ENCODE data around the gene MOSPD3.

MOSPD3 gene

GRCh38 chr7:100620804-100621203 is 8.5 kb downstream of the MOSPD3 start:
- no peak for ATAC-seq
- no peak for TF ChIP-seq POU6F1 (CRISPR knock-in tag; IDR thresholded peaks at IDR 0.05; ENCODE audit: borderline replicate concordance, low read depth)
- TF ChIP-seq ZNF8 (CRISPR knock-in tag; IDR thresholded peaks at IDR 0.05), result no peak
- TF ChIP-seq ARNTL (CRISPR knock-in tag; IDR thresholded peaks at IDR 0.05; ENCODE audit: borderline replicate concordance, low read depth), result no peak
- TF ChIP-seq SNAI2 (CRISPR knock-in tag; IDR thresholded peaks at IDR 0.05), result no peak
- TF ChIP-seq ZFP3 (CRISPR knock-in tag; IDR thresholded peaks at IDR 0.05), result no peak
- TF ChIP-seq TCF4 (CRISPR knock-in tag; IDR thresholded peaks at IDR 0.05; ENCODE audit: borderline replicate concordance), result no peak
- TF ChIP-seq, protein P1, sequence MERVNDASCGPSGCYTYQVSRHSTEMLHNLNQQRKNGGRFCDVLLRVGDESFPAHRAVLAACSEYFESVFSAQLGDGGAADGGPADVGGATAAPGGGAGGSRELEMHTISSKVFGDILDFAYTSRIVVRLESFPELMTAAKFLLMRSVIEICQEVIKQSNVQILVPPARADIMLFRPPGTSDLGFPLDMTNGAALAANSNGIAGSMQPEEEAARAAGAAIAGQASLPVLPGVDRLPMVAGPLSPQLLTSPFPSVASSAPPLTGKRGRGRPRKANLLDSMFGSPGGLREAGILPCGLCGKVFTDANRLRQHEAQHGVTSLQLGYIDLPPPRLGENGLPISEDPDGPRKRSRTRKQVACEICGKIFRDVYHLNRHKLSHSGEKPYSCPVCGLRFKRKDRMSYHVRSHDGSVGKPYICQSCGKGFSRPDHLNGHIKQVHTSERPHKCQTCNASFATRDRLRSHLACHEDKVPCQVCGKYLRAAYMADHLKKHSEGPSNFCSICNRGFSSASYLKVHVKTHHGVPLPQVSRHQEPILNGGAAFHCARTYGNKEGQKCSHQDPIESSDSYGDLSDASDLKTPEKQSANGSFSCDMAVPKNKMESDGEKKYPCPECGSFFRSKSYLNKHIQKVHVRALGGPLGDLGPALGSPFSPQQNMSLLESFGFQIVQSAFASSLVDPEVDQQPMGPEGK (CRISPR knock-in tag; IDR thresholded peaks at IDR 0.05; ENCODE audit: borderline replicate concordance), result no peak
- TF ChIP-seq TOX (CRISPR knock-in tag; IDR thresholded peaks at IDR 0.05; ENCODE audit: borderline replicate concordance), result no peak
- TF ChIP-seq TSHZ2 (CRISPR knock-in tag; IDR thresholded peaks at IDR 0.05), result no peak
- no peak for TF ChIP-seq BACH2 (CRISPR knock-in tag; IDR thresholded peaks at IDR 0.05; ENCODE audit: borderline replicate concordance)
- no peak for TF ChIP-seq ZNF565 (CRISPR knock-in tag; conservative IDR thresholded peaks at IDR 0.05; ENCODE audit: low read depth)
- TF ChIP-seq ZFP30 (CRISPR knock-in tag; IDR thresholded peaks at IDR 0.05), result no peak

DNA sequence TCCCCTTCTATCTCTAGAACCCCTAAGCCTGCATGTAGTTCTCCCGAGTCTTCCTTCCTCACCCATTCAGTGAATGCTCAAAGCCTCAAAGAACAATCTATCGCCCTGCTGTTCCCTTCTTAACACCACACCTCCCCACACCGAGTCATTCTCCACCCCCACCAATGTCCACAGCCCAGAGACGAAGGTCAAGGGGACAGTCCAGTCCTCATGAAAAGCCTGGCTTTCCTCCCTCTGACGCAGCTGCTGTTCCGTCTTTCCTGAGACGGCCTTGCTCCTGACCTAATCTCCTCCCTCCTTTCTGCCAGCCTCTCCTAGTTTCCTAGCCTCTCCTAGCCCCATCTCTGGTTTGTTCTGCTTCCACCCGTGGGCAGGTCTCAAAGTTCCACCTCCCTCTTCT is 9.2 kb downstream of the MOSPD3 start:
- TF ChIP-seq ZNF70 (CRISPR knock-in tag; IDR thresholded peaks at IDR 0.05) (no peak), TOX (CRISPR knock-in tag; IDR thresholded peaks at IDR 0.05; ENCODE audit: borderline replicate concordance) (no peak), BACH2 (CRISPR knock-in tag; IDR thresholded peaks at IDR 0.05; ENCODE audit: borderline replicate concordance) (no peak), ARNTL (CRISPR knock-in tag; IDR thresholded peaks at IDR 0.05; ENCODE audit: borderline replicate concordance, low read depth) (no peak), RARB (CRISPR knock-in tag; IDR thresholded peaks at IDR 0.05) (no peak), TCF4 (CRISPR knock-in tag; IDR thresholded peaks at IDR 0.05; ENCODE audit: borderline replicate concordance) (no peak), ZFP3 (CRISPR knock-in tag; IDR thresholded peaks at IDR 0.05) (no peak)
- TF ChIP-seq, protein P1 (CRISPR knock-in tag; IDR thresholded peaks at IDR 0.05; ENCODE audit: borderline replicate concordance), result no peak
- ATAC-seq, result no peak

DNA sequence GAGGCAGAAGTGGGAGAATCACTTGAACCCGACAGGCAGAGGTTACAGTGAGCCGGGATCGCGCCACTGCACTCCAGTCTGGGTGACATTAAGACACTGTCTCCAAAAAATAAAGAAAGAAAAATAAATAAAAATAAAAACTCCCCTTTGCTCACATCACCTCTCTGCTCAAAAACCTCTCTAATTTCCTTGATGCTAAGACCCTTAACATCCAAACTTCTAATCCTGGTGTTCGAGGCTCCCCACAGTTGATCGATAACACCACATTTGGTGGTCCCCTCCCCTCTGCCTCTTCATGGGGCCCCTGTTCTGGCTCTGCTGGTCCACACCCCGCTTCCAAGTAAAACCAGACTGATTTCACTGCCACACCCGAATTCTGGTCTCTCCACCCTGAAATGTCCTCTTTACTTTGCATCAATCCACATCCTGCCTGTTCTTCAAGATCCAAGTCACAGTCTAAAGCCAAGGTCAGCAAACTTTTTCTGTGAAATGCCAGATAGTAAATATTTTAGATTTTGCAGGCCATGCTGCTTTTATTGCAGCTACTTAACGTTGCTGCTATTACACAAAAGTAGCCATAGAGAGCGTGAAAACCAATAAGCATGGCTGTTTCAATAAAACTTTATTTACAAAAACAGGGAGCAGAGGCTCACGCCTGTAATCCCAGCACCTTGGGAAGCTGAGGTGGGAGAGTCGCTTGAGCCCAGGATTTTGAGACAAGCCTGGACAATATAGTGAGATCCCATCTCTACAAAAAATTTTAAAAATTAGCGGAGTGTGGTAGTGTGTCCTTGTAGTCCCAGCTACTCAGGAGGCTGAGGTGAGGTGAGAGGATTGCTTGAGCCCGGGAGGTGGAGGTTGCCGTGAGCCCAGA is 11.8 kb downstream of the MOSPD3 start:
- ATAC-seq, result no peak
- no peak for TF ChIP-seq TSHZ2 (CRISPR knock-in tag; IDR thresholded peaks at IDR 0.05)
- TF ChIP-seq ZNF8 (CRISPR knock-in tag; IDR thresholded peaks at IDR 0.05), result no peak
- TF ChIP-seq BACH2 (CRISPR knock-in tag; IDR thresholded peaks at IDR 0.05; ENCODE audit: borderline replicate concordance), result no peak
- no peak for TF ChIP-seq ARNTL (CRISPR knock-in tag; IDR thresholded peaks at IDR 0.05; ENCODE audit: borderline replicate concordance, low read depth)
- no peak for TF ChIP-seq PPARA (CRISPR knock-in tag; IDR thresholded peaks at IDR 0.05; ENCODE audit: borderline replicate concordance)
- no peak for TF ChIP-seq POU6F1 (CRISPR knock-in tag; IDR thresholded peaks at IDR 0.05; ENCODE audit: borderline replicate concordance, low read depth)
- TF ChIP-seq RARB (CRISPR knock-in tag; IDR thresholded peaks at IDR 0.05), result no peak
- no peak for TF ChIP-seq ZFP3 (CRISPR knock-in tag; IDR thresholded peaks at IDR 0.05)
- no peak for TF ChIP-seq TCF4 (CRISPR knock-in tag; IDR thresholded peaks at IDR 0.05; ENCODE audit: borderline replicate concordance)
- TF ChIP-seq, protein P1 (CRISPR knock-in tag; IDR thresholded peaks at IDR 0.05; ENCODE audit: borderline replicate concordance), result no peak
- TF ChIP-seq, protein P2, sequence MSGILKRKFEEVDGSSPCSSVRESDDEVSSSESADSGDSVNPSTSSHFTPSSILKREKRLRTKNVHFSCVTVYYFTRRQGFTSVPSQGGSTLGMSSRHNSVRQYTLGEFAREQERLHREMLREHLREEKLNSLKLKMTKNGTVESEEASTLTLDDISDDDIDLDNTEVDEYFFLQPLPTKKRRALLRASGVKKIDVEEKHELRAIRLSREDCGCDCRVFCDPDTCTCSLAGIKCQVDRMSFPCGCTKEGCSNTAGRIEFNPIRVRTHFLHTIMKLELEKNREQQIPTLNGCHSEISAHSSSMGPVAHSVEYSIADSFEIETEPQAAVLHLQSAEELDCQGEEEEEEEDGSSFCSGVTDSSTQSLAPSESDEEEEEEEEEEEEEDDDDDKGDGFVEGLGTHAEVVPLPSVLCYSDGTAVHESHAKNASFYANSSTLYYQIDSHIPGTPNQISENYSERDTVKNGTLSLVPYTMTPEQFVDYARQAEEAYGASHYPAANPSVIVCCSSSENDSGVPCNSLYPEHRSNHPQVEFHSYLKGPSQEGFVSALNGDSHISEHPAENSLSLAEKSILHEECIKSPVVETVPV (CRISPR knock-in tag; IDR thresholded peaks at IDR 0.05), result no peak
- TF ChIP-seq ZFP30 (CRISPR knock-in tag; IDR thresholded peaks at IDR 0.05), result no peak

Measured in SK-N-SH treated with all-trans-retinoic acid at 6 μM for 48 hours (cell line).